ENCODE results near the gene ROR1. TPM values are rescaled to one million over a fixed set of nuclear protein-coding genes. Genes with fewer than 3 reads are reported as not detected.

ROR1 gene
- total and polyA plus RNA-seq, 4 donors, result 4.0 to 30.9 (median 11.4) TPM

GRCh38 chr1:64171797-64172281 is 398.0 kb downstream of the ROR1 start:
- peak overlapping the region in 1 of 2 donors; percentile 57 for H3K27ac ChIP-seq (ENCODE audit: low read depth in 1 of 2, low read length in 2 of 2)
- 13 to 19% methylated on average over 3 of the region's 3 CpGs for WGBS, 2 donors
- no peaks in the 10 kb centered on the region for H3K9me3 ChIP-seq (ENCODE audit: control insufficient read depth, low read length)
- H3K36me3 ChIP-seq (ENCODE audit: control insufficient read depth in 1 of 2, insufficient read depth in 2 of 2, low read length in 1 of 2), result peaks cover 0 to under 1% of the 10 kb centered on the region in 2 donors
- intact Hi-C loops (cut with DNase I), result no loop called here
- ATAC-seq (ENCODE audit: low FRiP score), result peak; percentile 53
- no peak for DNase-seq
- no peaks in the 10 kb centered on the region for H3K27me3 ChIP-seq (ENCODE audit: control insufficient read depth in 1 of 2, insufficient read depth in 2 of 2, low read length in 1 of 2)
- no peak overlapping the region for H3K4me3 ChIP-seq (ENCODE audit: low read length in 2 of 2)
- peaks cover 8 to 22% of the 10 kb centered on the region in 2 donors for H3K4me1 ChIP-seq (ENCODE audit: control insufficient read depth in 1 of 2, insufficient read depth in 2 of 2, low read length in 2 of 2)

DNA sequence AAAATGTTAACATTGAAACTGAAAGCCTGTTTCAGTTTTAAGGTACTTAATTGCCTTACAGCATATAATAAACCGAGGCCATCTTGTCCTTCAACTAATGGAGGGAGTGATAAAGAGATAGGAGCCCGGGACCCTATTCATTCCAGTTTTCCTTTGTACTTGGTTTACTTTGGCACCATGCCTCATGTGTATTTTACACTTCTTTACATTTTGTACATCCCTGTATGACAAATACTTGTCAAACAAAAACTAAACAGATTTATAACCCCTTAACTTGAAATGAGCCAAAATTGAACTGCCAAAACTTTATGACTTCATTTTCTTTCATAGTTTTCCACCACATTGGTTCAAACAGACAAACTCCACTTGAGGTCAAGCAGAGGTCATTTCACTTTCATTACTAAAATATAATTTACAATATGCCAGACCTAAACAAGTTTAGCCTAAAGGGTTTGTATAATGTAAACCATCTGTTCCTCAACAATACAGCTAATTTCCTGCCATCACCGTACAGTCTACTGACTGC is 398.7 kb downstream of the ROR1 start:
- Histone ChIP-seq H3K36me3 (ENCODE audit: control insufficient read depth in 1 of 2, insufficient read depth in 2 of 2, low read length in 1 of 2) (peaks cover 0 to 4% of the 10 kb centered on the region in 2 donors), H3K4me1 (ENCODE audit: control insufficient read depth in 1 of 2, insufficient read depth in 2 of 2, low read length in 2 of 2) (peaks cover 8 to 19% of the 10 kb centered on the region in 2 donors), H3K4me3 (ENCODE audit: low read length in 2 of 2) (no peak overlapping the region), H3K9me3 (ENCODE audit: control insufficient read depth, low read length) (no peaks in the 10 kb centered on the region), H3K27me3 (ENCODE audit: control insufficient read depth in 1 of 2, insufficient read depth in 2 of 2, low read length in 1 of 2) (no peaks in the 10 kb centered on the region), H3K27ac (ENCODE audit: low read depth in 1 of 2, low read length in 2 of 2) (peak overlapping the region in 1 of 2 donors; percentile 90)
- intact Hi-C loops (cut with DNase I), result no loop called here
- WGBS, 2 donors, result 29 to 33% methylated on average over 3 of the region's 3 CpGs
- DNase-seq, result no peak
- no peak for ATAC-seq (ENCODE audit: low FRiP score)

DNA sequence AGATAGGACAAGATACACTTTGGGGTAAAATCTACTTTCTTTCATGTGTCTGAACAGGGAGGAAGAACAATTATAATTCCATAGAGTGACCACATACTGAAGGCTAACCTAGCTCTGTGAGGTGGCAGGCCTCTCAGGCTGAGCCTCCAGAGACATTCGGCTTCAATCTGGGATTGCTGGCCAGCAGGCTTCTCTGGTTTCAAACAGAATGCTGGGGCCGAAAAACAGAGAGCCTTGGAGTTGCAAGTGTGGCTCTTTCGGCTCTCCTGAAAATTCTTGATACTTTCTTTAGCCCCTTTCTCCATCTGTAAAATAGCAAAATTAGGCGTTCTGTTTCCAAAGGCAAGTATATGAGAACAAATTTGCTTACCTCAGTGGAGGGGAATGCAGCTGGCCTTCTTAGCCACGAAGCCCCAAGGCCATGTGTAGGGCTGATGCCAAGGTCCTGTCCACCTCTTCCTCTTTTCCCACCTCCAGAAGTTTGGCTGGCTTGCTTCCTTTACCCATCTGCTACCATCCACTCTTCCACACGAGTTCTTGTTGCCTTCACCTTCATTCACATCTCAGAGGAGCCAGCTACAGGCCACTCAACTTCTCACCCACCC is 399.6 kb downstream of the ROR1 start:
- WGBS, 2 donors, result 10 to 16% methylated on average over 6 of the region's 6 CpGs
- DNase-seq, result no peak
- Histone ChIP-seq H3K27me3 (ENCODE audit: control insufficient read depth in 1 of 2, insufficient read depth in 2 of 2, low read length in 1 of 2) (no peaks in the 10 kb centered on the region), H3K9me3 (ENCODE audit: control insufficient read depth, low read length) (no peaks in the 10 kb centered on the region), H3K4me1 (ENCODE audit: control insufficient read depth in 1 of 2, insufficient read depth in 2 of 2, low read length in 2 of 2) (peaks cover 8 to 19% of the 10 kb centered on the region in 2 donors), H3K27ac (ENCODE audit: low read depth in 1 of 2, low read length in 2 of 2) (peak overlapping the region; percentile 86 to 90), H3K36me3 (ENCODE audit: control insufficient read depth in 1 of 2, insufficient read depth in 2 of 2, low read length in 1 of 2) (peaks cover 3 to 6% of the 10 kb centered on the region in 2 donors), H3K4me3 (ENCODE audit: low read length in 2 of 2) (no peak overlapping the region)
- intact Hi-C loops (cut with DNase I), result no loop called here
- no peak for ATAC-seq (ENCODE audit: low FRiP score)

DNA sequence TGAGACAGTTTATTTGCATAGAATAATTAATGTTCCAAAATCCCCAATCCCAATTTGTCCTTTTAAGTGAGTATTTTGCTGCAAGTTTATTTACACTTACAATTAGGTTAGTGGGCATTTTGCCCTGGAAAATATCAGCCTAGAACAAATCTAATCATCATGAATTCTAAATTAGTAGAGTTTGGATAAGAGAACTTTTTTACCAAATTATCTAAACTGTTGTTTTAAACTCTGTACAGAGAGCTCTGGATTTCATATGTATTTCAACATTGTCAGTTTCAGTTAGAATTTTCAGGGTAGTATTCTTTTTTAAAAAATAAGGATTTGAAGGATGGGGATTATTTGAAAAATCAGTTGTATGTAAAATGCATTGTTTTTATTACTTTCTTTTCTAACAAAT is 401.8 kb downstream of the ROR1 start:
- Histone ChIP-seq H3K4me1 (ENCODE audit: control insufficient read depth in 1 of 2, insufficient read depth in 2 of 2, low read length in 2 of 2) (peaks cover 8 to 19% of the 10 kb centered on the region in 2 donors), H3K36me3 (ENCODE audit: control insufficient read depth in 1 of 2, insufficient read depth in 2 of 2, low read length in 1 of 2) (peaks cover 5 to 6% of the 10 kb centered on the region in 2 donors), H3K27me3 (ENCODE audit: control insufficient read depth in 1 of 2, insufficient read depth in 2 of 2, low read length in 1 of 2) (no peaks in the 10 kb centered on the region), H3K27ac (ENCODE audit: low read depth in 1 of 2, low read length in 2 of 2) (no peak overlapping the region), H3K4me3 (ENCODE audit: low read length in 2 of 2) (no peak overlapping the region), H3K9me3 (ENCODE audit: control insufficient read depth, low read length) (no peaks in the 10 kb centered on the region)
- intact Hi-C loops (cut with DNase I), result no loop called here
- ATAC-seq (ENCODE audit: low FRiP score) (no peak), DNase-seq (no peak)

- WGBS, 2 donors, result 84 to 91% methylated on average over 3 of the region's 3 CpGs
- Histone ChIP-seq H3K9me3 (ENCODE audit: control insufficient read depth, low read length) (no peaks in the 10 kb centered on the region), H3K4me3 (ENCODE audit: low read length in 2 of 2) (no peak overlapping the region), H3K4me1 (ENCODE audit: control insufficient read depth in 1 of 2, insufficient read depth in 2 of 2, low read length in 2 of 2) (peaks cover 8 to 16% of the 10 kb centered on the region in 2 donors), H3K27ac (ENCODE audit: low read depth in 1 of 2, low read length in 2 of 2) (no peak overlapping the region), H3K27me3 (ENCODE audit: control insufficient read depth in 1 of 2, insufficient read depth in 2 of 2, low read length in 1 of 2) (no peaks in the 10 kb centered on the region), H3K36me3 (ENCODE audit: control insufficient read depth in 1 of 2, insufficient read depth in 2 of 2, low read length in 1 of 2) (peaks cover 5 to 6% of the 10 kb centered on the region in 2 donors)
- ATAC-seq (ENCODE audit: low FRiP score), result no peak
- no peak for DNase-seq
- intact Hi-C loops (cut with DNase I), result no loop called here
These were observed 402.8 kb downstream of the ROR1 start for GRCh38 chr1:64176659-64177058.

GRCh38 chr1:64179588-64179987 is 405.8 kb downstream of the ROR1 start:
- 69 to 83% methylated on average over 4 of the region's 4 CpGs for WGBS, 2 donors
- intact Hi-C loops (cut with DNase I), result no loop called here
- Histone ChIP-seq H3K4me3 (ENCODE audit: low read length in 2 of 2) (no peak overlapping the region), H3K36me3 (ENCODE audit: control insufficient read depth in 1 of 2, insufficient read depth in 2 of 2, low read length in 1 of 2) (peaks cover 5 to 6% of the 10 kb centered on the region in 2 donors), H3K27ac (ENCODE audit: low read depth in 1 of 2, low read length in 2 of 2) (no peak overlapping the region), H3K9me3 (ENCODE audit: control insufficient read depth, low read length) (no peaks in the 10 kb centered on the region), H3K27me3 (ENCODE audit: control insufficient read depth in 1 of 2, insufficient read depth in 2 of 2, low read length in 1 of 2) (no peaks in the 10 kb centered on the region), H3K4me1 (ENCODE audit: control insufficient read depth in 1 of 2, insufficient read depth in 2 of 2, low read length in 2 of 2) (no peaks in the 10 kb centered on the region)
- DNase-seq (no peak), ATAC-seq (ENCODE audit: low FRiP score) (no peak)

DNA sequence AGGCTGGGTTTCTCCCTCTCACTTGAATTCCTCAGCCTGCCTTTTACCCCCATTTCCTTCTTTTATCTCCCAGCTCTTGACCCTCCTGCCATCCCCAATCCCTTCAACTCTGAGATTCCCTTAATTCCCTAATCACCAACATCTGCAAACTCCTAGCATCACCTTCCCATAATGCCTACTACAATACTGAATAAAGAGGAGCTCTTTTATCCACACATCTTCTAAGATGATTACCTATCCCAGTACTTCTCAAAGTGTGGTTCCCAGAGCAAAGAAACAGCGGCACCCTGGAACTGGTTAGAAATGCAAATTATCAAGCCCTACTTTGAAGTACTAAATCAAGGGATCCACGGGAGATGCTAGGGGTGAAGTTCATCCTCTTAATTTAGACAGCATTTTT is 408.4 kb downstream of the ROR1 start:
- WGBS, 2 donors, result 83 to 89% methylated on average over 2 of the region's 2 CpGs
- intact Hi-C loops (cut with DNase I), result no loop called here
- Histone ChIP-seq H3K36me3 (ENCODE audit: control insufficient read depth in 1 of 2, insufficient read depth in 2 of 2, low read length in 1 of 2) (peaks cover 4 to 5% of the 10 kb centered on the region in 2 donors), H3K27ac (ENCODE audit: low read depth in 1 of 2, low read length in 2 of 2) (no peak overlapping the region), H3K4me3 (ENCODE audit: low read length in 2 of 2) (no peak overlapping the region), H3K27me3 (ENCODE audit: control insufficient read depth in 1 of 2, insufficient read depth in 2 of 2, low read length in 1 of 2) (no peaks in the 10 kb centered on the region), H3K9me3 (ENCODE audit: control insufficient read depth, low read length) (no peaks in the 10 kb centered on the region), H3K4me1 (ENCODE audit: control insufficient read depth in 1 of 2, insufficient read depth in 2 of 2, low read length in 2 of 2) (no peaks in the 10 kb centered on the region)
- DNase-seq (no peak), ATAC-seq (ENCODE audit: low FRiP score) (no peak)

- Histone ChIP-seq H3K27me3 (ENCODE audit: control insufficient read depth in 1 of 2, insufficient read depth in 2 of 2, low read length in 1 of 2) (no peaks in the 10 kb centered on the region), H3K36me3 (ENCODE audit: control insufficient read depth in 1 of 2, insufficient read depth in 2 of 2, low read length in 1 of 2) (peaks cover 0 to under 1% of the 10 kb centered on the region in 2 donors), H3K4me3 (ENCODE audit: low read length in 2 of 2) (no peak overlapping the region), H3K4me1 (ENCODE audit: control insufficient read depth in 1 of 2, insufficient read depth in 2 of 2, low read length in 2 of 2) (no peaks in the 10 kb centered on the region), H3K27ac (ENCODE audit: low read depth in 1 of 2, low read length in 2 of 2) (no peak overlapping the region), H3K9me3 (ENCODE audit: control insufficient read depth, low read length) (no peaks in the 10 kb centered on the region)
- no peak for ATAC-seq (ENCODE audit: low FRiP score)
- DNase-seq, result no peak
- 37 to 49% methylated on average over 5 of the region's 5 CpGs for whole genome bisulfite sequencing, 2 donors
- intact Hi-C loops (cut with DNase I), result no loop called here
These were observed 409.7 kb downstream of the ROR1 start for GRCh38 chr1:64183395-64184002.

DNA sequence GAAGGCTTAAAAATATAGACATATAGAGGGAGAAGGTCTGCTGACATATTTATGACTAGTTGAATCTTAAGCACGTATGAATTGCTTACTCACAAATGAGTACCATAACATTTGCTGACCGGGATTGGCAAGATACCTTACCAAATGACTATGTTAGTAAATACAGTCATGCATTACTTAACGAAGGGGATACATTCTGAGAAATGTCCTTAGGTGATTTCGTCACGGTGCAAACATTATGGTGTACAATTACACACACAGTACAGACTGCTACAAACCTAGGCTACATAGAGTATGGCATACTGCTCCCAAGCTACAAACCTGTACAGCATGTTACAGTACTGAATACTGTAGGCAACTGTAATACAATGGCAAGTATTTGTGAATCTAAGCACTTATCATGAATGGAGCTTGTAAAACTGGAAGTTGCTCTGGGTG is 410.2 kb downstream of the ROR1 start:
- intact Hi-C loops (cut with DNase I), result no loop called here
- Histone ChIP-seq H3K4me1 (ENCODE audit: control insufficient read depth in 1 of 2, insufficient read depth in 2 of 2, low read length in 2 of 2) (no peaks in the 10 kb centered on the region), H3K9me3 (ENCODE audit: control insufficient read depth, low read length) (no peaks in the 10 kb centered on the region), H3K4me3 (ENCODE audit: low read length in 2 of 2) (no peak overlapping the region), H3K27me3 (ENCODE audit: control insufficient read depth in 1 of 2, insufficient read depth in 2 of 2, low read length in 1 of 2) (no peaks in the 10 kb centered on the region), H3K27ac (ENCODE audit: low read depth in 1 of 2, low read length in 2 of 2) (no peak overlapping the region), H3K36me3 (ENCODE audit: control insufficient read depth in 1 of 2, insufficient read depth in 2 of 2, low read length in 1 of 2) (no peaks in the 10 kb centered on the region)
- DNase-seq (no peak), ATAC-seq (ENCODE audit: low FRiP score) (no peak)
- WGBS, 2 donors, result 78 to 80% methylated on average over 5 of the region's 5 CpGs
